HG03045 (cell line): ENCODE results near the gene MAPRE2.

Experiments used
- ATAC-seq: cut with Tn5 transposase; IDR thresholded peaks from one replicate; pipeline ENCODE4 v1.9.1; 2021; ENCODE audit warnings: mild to moderate bottlenecking, moderate library complexity; ENCODE audit not compliant: unreplicated experiment

MAPRE2 gene

GRCh38 chr18:35061336-35061735, 20.1 kb downstream of the MAPRE2 start:
- no peak for ATAC-seq

- ATAC-seq, result no peak
Measured at GRCh38 chr18:35061804-35062203, 20.6 kb downstream of the MAPRE2 start.

- no peak for ATAC-seq
Measured at GRCh38 chr18:35062408-35062807, 21.2 kb downstream of the MAPRE2 start.

GRCh38 chr18:35063875-35064690, 22.9 kb downstream of the MAPRE2 start:
- ATAC-seq, result no peak

GRCh38 chr18:35067454-35067853, 26.2 kb downstream of the MAPRE2 start:
- no peak for ATAC-seq

GRCh38 chr18:35071819-35072247, 30.6 kb downstream of the MAPRE2 start:
- no peak for ATAC-seq

GRCh38 chr18:35072616-35073015, 31.4 kb downstream of the MAPRE2 start:
- no peak for ATAC-seq

GRCh38 chr18:35073186-35074105, 32.2 kb downstream of the MAPRE2 start:
- ATAC-seq, result no peak

GRCh38 chr18:35074581-35074980, 33.4 kb downstream of the MAPRE2 start:
- no peak for ATAC-seq

GRCh38 chr18:35075132-35075531, 33.9 kb downstream of the MAPRE2 start:
- ATAC-seq, result no peak

GRCh38 chr18:35076135-35076924, 35.1 kb downstream of the MAPRE2 start:
- ATAC-seq, result no peak

GRCh38 chr18:35077937-35078336, 36.7 kb downstream of the MAPRE2 start:
- no peak for ATAC-seq

- ATAC-seq, result no peak
Measured at GRCh38 chr18:35080058-35080457, 38.8 kb downstream of the MAPRE2 start.

GRCh38 chr18:35083174-35083712, 42.0 kb downstream of the MAPRE2 start:
- no peak for ATAC-seq

- no peak for ATAC-seq
Measured at GRCh38 chr18:35084494-35085449, 43.6 kb downstream of the MAPRE2 start.

GRCh38 chr18:35085450-35086380, 44.5 kb downstream of the MAPRE2 start:
- ATAC-seq, result no peak

- no peak for ATAC-seq
Measured at GRCh38 chr18:35086704-35087103, 45.5 kb downstream of the MAPRE2 start.

- ATAC-seq, result no peak
Measured at GRCh38 chr18:35087726-35088125, 46.5 kb downstream of the MAPRE2 start.

GRCh38 chr18:35088921-35089320, 47.7 kb downstream of the MAPRE2 start:
- ATAC-seq, result no peak
